CD14-positive monocyte (primary cell): ENCODE measurements around the gene C19orf44. TPM values are rescaled to one million over a fixed set of nuclear protein-coding genes. Genes with fewer than 3 reads are reported as not detected.
A peak's percentile ranks its signal among the peaks of the same experiment; 100 is the strongest.

Experiments used
- DNase-seq, 3 donors: peaks; one replicate each; pipeline ENCODE4 v3.0.0-alpha.2; 2011 to 2022
- H2AFZ ChIP-seq: 2 replicates; pipeline ENCODE4 v1.6.0; 2012; ENCODE audit warnings: mild to moderate bottlenecking, low read depth, low read length, inconsistent platforms; ENCODE audit not compliant: insufficient read depth, poor library complexity, severe bottlenecking
- H3K27ac ChIP-seq, 2 donors: 1 replicate in 1 of 2; 2 replicates in 1 of 2; pipeline ENCODE4 v1.5.1; 2012 to 2013; ENCODE audit warnings: low read length in 2 of 2, control low read depth in 1 of 2, inconsistent platforms in 1 of 2, low read depth in 1 of 2, mild to moderate bottlenecking in 1 of 2
- H3K27me3 ChIP-seq, 2 donors: one replicate each; pipeline versions ENCODE4 v1.6.0 to v1.6.1; 2011 to 2013; ENCODE audit warnings: low read length in 2 of 2; ENCODE audit not compliant: control insufficient read depth in 2 of 2, insufficient read depth in 2 of 2
- H3K36me3 ChIP-seq, 2 donors: replicated peaks in 1 of 2; 1 replicate in 1 of 2; 2 replicates in 1 of 2; pipeline versions ENCODE4 v1.5.1 to v1.6.1; 2012 to 2013; ENCODE audit warnings: low read length in 2 of 2, control low read depth in 1 of 2, inconsistent platforms in 1 of 2, mild to moderate bottlenecking in 1 of 2; ENCODE audit not compliant: insufficient read depth in 2 of 2, control insufficient read depth in 1 of 2
- H3K4me1 ChIP-seq, 2 donors: 1 replicate in 1 of 2; 2 replicates in 1 of 2; pipeline versions ENCODE4 v1.5.1 to v1.6.1; 2012 to 2013; ENCODE audit warnings: low read length in 2 of 2, control low read depth in 1 of 2, inconsistent platforms in 1 of 2, mild to moderate bottlenecking in 1 of 2, moderate library complexity in 1 of 2; ENCODE audit not compliant: insufficient read depth in 2 of 2, control insufficient read depth in 1 of 2
- H3K4me2 ChIP-seq: replicated peaks from 2 replicates; pipeline ENCODE3; 2012; ENCODE audit warnings: low read length, moderate library complexity, mild to moderate bottlenecking; ENCODE audit not compliant: poor library complexity, severe bottlenecking; ENCODE audit errors: extremely low read depth
- H3K4me3 ChIP-seq, 3 experiments: fragments of 200-600 bp in 1 of 3; sonication (generic) in 1 of 3; replicated peaks in 1 of 3; 1 replicate in 2 of 3; 2 replicates in 1 of 3; pipeline ENCODE4 v1.5.1; 2011 to 2013; ENCODE audit warnings: low read length in 3 of 3, mild to moderate bottlenecking in 3 of 3, control low read depth in 2 of 3, low read depth in 2 of 3, inconsistent platforms in 1 of 3, moderate library complexity in 1 of 3
- H3K79me2 ChIP-seq: 2 replicates; pipeline ENCODE4 v1.6.0; 2012; ENCODE audit warnings: mild to moderate bottlenecking, control low read depth, inconsistent platforms, low read length, moderate library complexity; ENCODE audit not compliant: insufficient read depth
- H3K9ac ChIP-seq: 2 replicates; pipeline ENCODE4 v1.6.0; 2017; ENCODE audit warnings: low read length, mild to moderate bottlenecking; ENCODE audit not compliant: insufficient read depth, poor library complexity, severe bottlenecking
- H3K9me3 ChIP-seq, 2 donors: replicated peaks in 1 of 2; 1 replicate in 1 of 2; 2 replicates in 1 of 2; pipeline versions ENCODE4 v1.5.1 to v1.6.1; 2012 to 2013; ENCODE audit warnings: low read length in 2 of 2, control low read depth in 1 of 2; ENCODE audit not compliant: control insufficient read depth in 1 of 2, insufficient read depth in 1 of 2
- H4K20me1 ChIP-seq: 2 replicates; pipeline ENCODE4 v1.6.0; 2012; ENCODE audit warnings: mild to moderate bottlenecking, low read length, control low read depth, moderate library complexity; ENCODE audit not compliant: insufficient read depth
- H3K27ac Mint-ChIP-seq, 7 donors: one replicate each; pipeline ENCODE4 v1.8.0; 2020; ENCODE audit warnings: mild to moderate bottlenecking in 7 of 7, mixed read lengths in 7 of 7, moderate library complexity in 6 of 7, inconsistent platforms in 2 of 7
- H3K27me3 Mint-ChIP-seq, 3 donors: one replicate each; pipeline ENCODE4 v1.8.0; 2021 to 2022; ENCODE audit warnings: low read depth in 3 of 3, mild to moderate bottlenecking in 3 of 3, mixed read lengths in 3 of 3, moderate library complexity in 3 of 3, inconsistent platforms in 1 of 3
- H3K36me3 Mint-ChIP-seq, 2 donors: one replicate each; pipeline ENCODE4 v1.8.0; 2020; ENCODE audit warnings: mixed read lengths in 2 of 2, inconsistent platforms in 1 of 2, mild to moderate bottlenecking in 1 of 2
- H3K4me1 Mint-ChIP-seq: one replicate; pipeline ENCODE4 v1.8.0; 2020; ENCODE audit warnings: mild to moderate bottlenecking, mixed read lengths
- H3K4me3 Mint-ChIP-seq, 2 donors: one replicate each; pipeline ENCODE4 v1.8.0; 2020; ENCODE audit warnings: mild to moderate bottlenecking in 2 of 2, mixed read lengths in 2 of 2, moderate library complexity in 1 of 2
- H3K9me3 Mint-ChIP-seq, 7 donors: one replicate each; pipeline ENCODE4 v1.8.0; 2020 to 2022; ENCODE audit warnings: mixed read lengths in 7 of 7, mild to moderate bottlenecking in 6 of 7, moderate library complexity in 6 of 7, inconsistent platforms in 2 of 7
- WGBS: methylation state at CpG from one replicate; pipeline ENCODE4 v1.1.5; 2013; ENCODE audit warnings: missing lambda C conversion rate; ENCODE audit not compliant: insufficient coverage; 5-methylcytosine and 5-hydroxymethylcytosine counted together
- intact Hi-C, 2 donors: fragments of 100-400 bp; cut with micrococcal nuclease; formaldehyde crosslinking; loops; one replicate each; pipeline versions ENCODE4 v1.15.0 to v1.15.1; 2023
- polyA plus RNA-seq, 3 donors: library from polyadenylated mRNA; depleted of rRNA in 1 of 3; unstranded in 2 of 3; stranded (reverse) in 1 of 3; fragments of 300-500 nt in 2 of 3; fragments of >200 nt in 1 of 3; fragmentation: Illumina TruSeq in 2 of 3; gene quantifications; 1 replicate in 2 of 3; 2 replicates in 1 of 3; pipeline ENCODE4 v1.2.3, GENCODE V29; 2012 to 2021
- TF ChIP-seq, protein P1 (sequence below): fragments of 200-600 bp; IDR thresholded peaks from one replicate; pipeline ENCODE4 v1.8.0; 2022; ENCODE audit warnings: antibody characterized with exemption, mild to moderate bottlenecking

Gene C19orf44
- polyA plus RNA-seq, 3 donors, result 0.58 to 0.65 TPM; not detected in 1

DNA sequence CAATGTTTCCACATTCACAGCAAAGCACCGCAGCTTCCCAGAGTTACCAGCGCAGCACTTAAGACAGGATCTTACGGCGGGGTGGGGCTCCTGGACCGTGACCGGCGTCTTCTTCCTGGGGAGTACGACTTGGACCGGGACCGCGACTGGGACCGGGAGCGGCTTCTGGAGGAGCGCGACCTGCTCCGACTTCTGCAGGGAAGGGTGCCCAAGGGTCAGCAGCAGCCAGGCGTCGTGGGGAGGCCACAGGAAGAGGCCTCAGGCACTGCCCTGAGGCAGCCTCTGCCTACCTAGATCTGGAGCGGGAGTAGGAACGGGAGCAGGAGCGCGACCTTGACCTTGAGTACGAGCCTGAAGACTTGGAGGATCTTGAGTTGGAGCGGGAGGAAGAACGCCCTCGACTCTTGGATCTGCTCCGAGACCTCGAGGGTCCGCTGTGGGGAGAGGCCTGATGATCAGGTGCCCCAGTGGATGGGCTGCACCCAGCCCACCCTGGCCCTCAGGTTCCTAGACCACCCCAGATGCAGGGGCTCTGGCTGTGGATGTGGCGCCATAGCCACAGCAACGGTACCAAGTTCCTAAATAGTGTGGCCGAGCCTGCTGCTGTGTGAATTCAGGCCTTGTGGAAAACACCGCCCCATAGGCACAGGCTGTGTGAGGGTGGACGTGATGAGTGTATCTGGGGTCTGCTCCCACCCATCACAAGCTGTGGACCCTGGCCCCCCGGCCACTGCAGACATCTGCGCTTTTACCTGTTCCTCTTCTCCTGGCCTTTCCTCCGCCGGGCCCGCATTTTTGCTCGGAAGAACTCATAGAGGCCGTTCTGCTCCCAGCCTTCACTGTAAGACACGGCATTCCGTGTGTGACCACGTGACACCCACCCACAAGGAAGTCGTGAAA lies 24.1 kb downstream of the C19orf44 start:
- Histone ChIP-seq H4K20me1 (peaks cover 13% of the 10 kb centered on the region), H3K27me3 (no peaks in the 10 kb centered on the region), H3K79me2 (no peaks in the 10 kb centered on the region), H3K9ac (no peak overlapping the region), H3K4me1 (no peaks in the 10 kb centered on the region), H3K9me3 (no peaks in the 10 kb centered on the region), H2AFZ (no peak overlapping the region), H3K4me2 (no peak overlapping the region), H3K36me3 (peaks cover 75 to 84% of the 10 kb centered on the region in 2 donors), H3K4me3 (no peak overlapping the region), H3K27ac (no peak overlapping the region)
- DNase-seq, result no peak
- Mint-ChIP-seq H3K27me3 (no peaks in the 10 kb centered on the region), H3K4me1 (no peaks in the 10 kb centered on the region), H3K36me3 (peaks cover 69 to 85% of the 10 kb centered on the region in 2 donors), H3K4me3 (no peak overlapping the region), H3K9me3 (peaks cover 0 to 4% (median 0%) of the 10 kb centered on the region in 7 donors), H3K27ac (peak overlapping the region in 2 of 7 donors; percentile 15 to 66)
- TF ChIP-seq, protein P1, sequence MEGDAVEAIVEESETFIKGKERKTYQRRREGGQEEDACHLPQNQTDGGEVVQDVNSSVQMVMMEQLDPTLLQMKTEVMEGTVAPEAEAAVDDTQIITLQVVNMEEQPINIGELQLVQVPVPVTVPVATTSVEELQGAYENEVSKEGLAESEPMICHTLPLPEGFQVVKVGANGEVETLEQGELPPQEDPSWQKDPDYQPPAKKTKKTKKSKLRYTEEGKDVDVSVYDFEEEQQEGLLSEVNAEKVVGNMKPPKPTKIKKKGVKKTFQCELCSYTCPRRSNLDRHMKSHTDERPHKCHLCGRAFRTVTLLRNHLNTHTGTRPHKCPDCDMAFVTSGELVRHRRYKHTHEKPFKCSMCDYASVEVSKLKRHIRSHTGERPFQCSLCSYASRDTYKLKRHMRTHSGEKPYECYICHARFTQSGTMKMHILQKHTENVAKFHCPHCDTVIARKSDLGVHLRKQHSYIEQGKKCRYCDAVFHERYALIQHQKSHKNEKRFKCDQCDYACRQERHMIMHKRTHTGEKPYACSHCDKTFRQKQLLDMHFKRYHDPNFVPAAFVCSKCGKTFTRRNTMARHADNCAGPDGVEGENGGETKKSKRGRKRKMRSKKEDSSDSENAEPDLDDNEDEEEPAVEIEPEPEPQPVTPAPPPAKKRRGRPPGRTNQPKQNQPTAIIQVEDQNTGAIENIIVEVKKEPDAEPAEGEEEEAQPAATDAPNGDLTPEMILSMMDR, result no peak
- WGBS, result 95% methylated on average over 39 of the region's 45 CpGs
- intact Hi-C loops, result no loop called here

DNA sequence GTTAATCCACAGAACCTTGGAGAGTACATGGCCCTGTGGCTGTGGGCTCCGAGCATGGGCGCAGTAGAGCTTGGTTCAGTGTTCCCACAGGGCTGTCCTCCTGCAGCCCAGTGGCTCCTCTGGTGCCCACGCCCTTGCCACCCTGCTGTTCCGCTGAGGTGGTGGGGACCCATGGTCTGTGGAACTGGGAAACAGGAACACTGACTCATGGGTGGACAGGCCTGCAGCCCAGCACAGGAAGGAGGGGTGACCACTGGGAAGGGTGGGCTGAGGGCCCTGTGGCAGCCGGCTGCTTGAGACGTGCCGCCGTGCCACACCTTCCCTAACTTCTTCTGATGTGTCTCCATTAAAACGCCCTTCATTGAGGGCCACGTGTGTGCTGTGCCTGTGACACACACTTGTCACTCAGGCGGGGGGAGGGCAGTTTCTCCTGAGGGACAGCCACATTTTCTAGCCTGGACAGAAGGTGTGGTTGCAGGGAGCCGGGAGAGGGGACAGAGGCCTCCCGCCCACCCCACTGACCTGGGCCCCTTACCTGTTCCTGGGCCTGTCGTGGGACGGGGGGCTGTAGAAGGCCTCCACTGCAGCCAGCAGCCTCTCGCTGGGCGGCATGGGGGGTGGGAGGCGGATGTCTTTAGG lies 24.9 kb downstream of the C19orf44 start:
- peaks cover 82 to 92% of the 10 kb centered on the region in 2 donors for H3K36me3 ChIP-seq
- H3K27me3 Mint-ChIP-seq, result no peaks in the 10 kb centered on the region

More for the DNA sequence above, 24.9 kb downstream of the C19orf44 start:
- no peaks in the 10 kb centered on the region for H3K27me3 ChIP-seq
- no peak for DNase-seq
- intact Hi-C loops, result no loop called here
- H3K4me3 ChIP-seq, result no peak overlapping the region
- H3K9ac ChIP-seq, result no peak overlapping the region
- Mint-ChIP-seq H3K36me3 (peaks cover 75 to 93% of the 10 kb centered on the region in 2 donors), H3K4me3 (no peak overlapping the region), H3K4me1 (no peaks in the 10 kb centered on the region), H3K9me3 (peaks cover 0 to 4% (median 0%) of the 10 kb centered on the region in 7 donors), H3K27ac (peak overlapping the region in 3 of 7 donors; percentile 42 to 66 (median 61))
- H4K20me1 ChIP-seq, result peaks cover 18% of the 10 kb centered on the region
- H3K79me2 ChIP-seq, result no peaks in the 10 kb centered on the region
- no peaks in the 10 kb centered on the region for H3K9me3 ChIP-seq
- 96% methylated on average over 10 of the region's 18 CpGs for WGBS
- H3K4me1 ChIP-seq, result no peaks in the 10 kb centered on the region
- H2AFZ ChIP-seq, result no peak overlapping the region
- TF ChIP-seq, protein P1, result no peak
- no peak overlapping the region for H3K27ac ChIP-seq
- H3K4me2 ChIP-seq, result no peak overlapping the region
